COLO668 (cell line): ENCODE results near the gene USP1.
A peak's percentile ranks its signal among the peaks of the same experiment; 100 is the strongest.

Experiments used
- DNase-seq: peaks from one replicate; lab custom pipeline; 2025; ENCODE audit not compliant: unreplicated experiment; lab: John Stamatoyannopoulos, UW

Gene USP1

GRCh38 chr1:62425041-62425440 lies 11.8 kb upstream of the USP1 start:
- DNase-seq = no peak

DNA sequence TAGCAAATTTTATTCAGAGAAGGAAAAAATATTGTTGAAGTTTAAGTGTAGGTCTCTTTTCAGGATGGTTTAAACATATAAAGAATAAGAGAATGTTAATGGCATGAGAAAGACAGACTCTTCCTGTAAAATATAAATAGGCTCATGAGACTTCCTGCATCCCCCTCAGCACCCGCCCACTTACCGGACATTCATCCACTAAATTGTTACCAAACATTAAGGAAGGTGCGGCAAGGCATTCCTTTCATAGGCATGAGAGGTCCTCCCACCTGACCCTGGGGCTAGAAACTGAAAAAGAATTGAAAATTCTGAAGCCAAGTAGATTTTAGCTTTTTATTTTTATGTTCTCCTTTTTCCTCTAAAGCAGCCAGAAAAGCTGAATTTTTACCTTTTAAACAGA lies 10.6 kb upstream of the USP1 start:
- no peak for DNase-seq

GRCh38 chr1:62426794-62427193 lies 10.1 kb upstream of the USP1 start:
- DNase-seq = no peak

GRCh38 chr1:62428351-62428750 lies 8.5 kb upstream of the USP1 start:
- no peak for DNase-seq

- no peak for DNase-seq
These were observed 7.3 kb upstream of the USP1 start for GRCh38 chr1:62429581-62429980.

GRCh38 chr1:62433861-62434617 lies 2.8 kb upstream of the USP1 start:
- DNase-seq = no peak

DNA sequence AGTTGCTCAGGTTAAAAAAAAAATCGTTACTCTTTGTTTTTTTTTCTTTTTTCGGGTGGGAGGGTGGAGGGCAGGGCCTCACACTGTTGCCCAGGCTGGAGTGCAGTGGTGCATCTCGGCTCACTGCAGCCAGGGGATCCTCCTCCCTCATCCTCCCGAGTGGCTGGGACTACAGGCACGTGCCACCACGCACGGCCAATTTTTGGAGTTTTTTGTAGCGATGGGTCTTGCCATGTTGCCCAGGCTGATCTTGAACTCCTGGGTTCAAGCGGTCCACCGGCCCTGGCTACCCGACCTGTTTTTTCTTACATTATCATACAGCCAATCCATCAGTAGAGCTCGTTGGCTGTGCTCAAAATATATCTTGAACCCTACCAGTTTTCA lies 2.2 kb upstream of the USP1 start:
- no peak for DNase-seq

DNA sequence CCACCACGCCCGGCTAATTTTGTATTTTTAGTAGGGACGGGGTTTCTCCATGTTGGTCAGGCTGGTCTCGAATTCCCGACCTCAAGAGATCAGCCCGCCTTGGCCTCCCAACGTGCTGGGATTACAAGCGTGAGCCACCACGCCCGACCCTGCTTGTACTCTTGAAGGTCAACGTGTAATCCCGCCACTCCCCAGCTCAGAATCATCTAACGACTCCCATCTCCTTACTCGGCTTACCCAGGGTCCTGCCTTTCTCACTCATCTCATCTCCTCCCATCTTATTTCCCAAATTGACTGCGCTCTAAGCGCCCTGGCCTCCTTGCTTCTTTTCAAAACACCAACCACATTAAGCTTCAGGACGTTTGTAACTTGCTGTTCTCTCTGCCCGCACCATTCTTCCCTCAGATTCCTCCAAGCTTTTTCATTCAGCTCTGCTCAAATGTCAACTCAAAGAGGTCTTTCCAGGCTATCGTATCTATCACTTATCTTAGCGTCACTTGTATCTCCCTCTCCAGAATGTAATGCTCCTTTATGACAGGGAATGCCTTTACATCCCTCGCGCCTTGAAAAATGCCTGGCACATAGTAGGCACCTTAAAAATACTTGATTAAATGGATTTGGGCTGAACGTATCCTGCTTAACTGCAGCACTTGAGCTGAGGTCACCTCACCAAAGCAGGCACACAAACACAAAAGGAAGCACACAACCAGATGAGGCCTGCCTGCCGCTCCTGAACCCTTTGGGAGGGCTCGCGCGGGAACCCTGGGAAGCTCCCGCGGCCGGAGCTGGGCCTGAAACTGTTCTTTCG lies 1.4 kb upstream of the USP1 start:
- DNase-seq = peak; percentile 92

DNA sequence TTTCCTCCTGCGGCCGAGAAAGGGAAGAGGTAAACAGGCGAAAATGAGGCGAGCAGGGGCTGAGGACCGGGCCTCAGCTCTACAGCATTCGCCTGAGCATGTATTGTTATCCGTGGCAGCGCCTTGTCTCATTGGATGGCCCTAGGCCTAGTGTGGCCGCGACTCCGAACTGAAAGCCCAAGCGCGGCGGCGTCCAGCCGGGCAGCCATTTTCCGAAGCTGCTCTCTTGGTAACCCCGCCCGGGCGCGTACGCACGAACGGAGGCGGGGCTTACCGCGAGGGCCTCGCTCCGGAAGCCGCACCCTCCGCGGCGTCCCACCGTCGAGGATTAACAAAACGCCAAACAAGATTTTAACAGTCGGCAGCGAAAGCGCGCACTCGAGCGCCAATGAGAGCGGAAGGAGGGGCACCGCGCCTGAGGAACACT lies 797 bp upstream of the USP1 start:
- DNase-seq = peak; percentile 100

- peak; percentile 84 for DNase-seq
These were observed 558 bp downstream of the USP1 start for GRCh38 chr1:62437273-62437940.

GRCh38 chr1:62438163-62438562 lies 1.3 kb downstream of the USP1 start:
- no peak for DNase-seq

GRCh38 chr1:62439652-62440371 lies 3.0 kb downstream of the USP1 start:
- DNase-seq = no peak

DNA sequence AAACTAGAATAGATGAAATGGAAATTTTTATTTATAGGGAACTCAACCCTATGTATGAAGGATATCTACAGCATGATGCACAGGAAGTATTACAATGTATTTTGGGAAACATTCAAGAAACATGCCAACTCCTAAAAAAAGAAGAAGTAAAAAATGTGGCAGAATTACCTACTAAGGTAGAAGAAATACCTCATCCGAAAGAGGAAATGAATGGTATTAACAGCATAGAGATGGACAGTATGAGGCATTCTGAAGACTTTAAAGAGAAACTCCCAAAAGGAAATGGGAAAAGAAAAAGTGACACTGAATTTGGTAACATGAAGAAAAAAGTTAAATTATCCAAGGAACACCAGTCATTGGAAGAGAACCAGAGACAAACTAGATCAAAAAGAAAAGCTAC lies 7.9 kb downstream of the USP1 start:
- DNase-seq = no peak

- no peak for DNase-seq
These were observed 11.5 kb downstream of the USP1 start for GRCh38 chr1:62448221-62448933.

DNA sequence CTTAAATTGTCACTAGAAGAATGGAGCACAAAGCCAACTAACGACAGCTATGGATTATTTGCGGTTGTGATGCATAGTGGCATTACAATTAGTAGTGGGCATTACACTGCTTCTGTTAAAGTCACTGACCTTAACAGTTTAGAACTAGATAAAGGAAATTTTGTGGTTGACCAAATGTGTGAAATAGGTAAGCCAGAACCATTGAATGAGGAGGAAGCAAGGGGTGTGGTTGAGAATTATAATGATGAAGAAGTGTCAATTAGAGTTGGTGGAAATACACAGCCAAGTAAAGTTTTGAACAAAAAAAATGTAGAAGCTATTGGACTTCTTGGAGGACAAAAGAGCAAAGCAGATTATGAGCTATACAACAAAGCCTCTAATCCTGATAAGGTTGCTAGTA lies 13.5 kb downstream of the USP1 start:
- DNase-seq = no peak

GRCh38 chr1:62452951-62453350 lies 16.1 kb downstream of the USP1 start:
- no peak for DNase-seq

- no peak for DNase-seq
These were observed 21.1 kb downstream of the USP1 start for GRCh38 chr1:62457955-62458354.

DNA sequence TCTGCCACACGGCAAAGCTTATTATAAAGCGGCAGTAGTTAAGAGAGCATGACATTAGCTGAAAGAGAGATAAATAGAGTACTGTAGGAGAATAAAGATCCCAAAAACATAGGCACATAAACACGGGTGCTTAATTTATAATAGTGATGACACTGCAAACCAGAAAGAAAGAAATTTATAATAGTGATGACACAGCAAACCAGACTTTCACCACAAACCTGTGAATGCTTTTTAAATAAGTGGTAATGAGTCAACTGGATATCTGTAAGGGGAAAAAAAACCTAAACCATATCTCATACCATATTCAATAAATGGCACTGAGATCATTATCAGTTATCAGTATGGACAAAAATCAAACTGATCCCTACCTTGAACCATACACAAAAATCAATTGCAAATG lies 25.5 kb downstream of the USP1 start:
- no peak for DNase-seq

DNA sequence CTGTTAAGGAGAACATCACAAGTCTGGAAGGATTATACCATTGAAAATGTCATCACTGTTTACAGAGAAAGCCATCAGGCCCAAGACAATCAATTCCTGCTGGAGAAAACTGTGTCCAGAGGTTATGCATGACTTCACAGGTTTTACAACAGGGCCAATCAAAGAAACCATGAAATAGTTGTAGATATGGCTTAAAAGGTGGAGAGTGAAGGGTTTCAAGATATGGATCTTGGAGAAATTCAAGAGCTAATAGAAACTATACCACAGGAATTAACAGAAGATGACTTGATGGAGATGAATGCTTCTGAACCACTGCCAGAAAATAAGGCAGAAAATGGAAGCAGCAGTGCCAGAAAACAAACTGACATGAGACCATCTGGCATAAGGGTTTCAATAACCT lies 30.2 kb downstream of the USP1 start:
- no peak for DNase-seq

- no peak for DNase-seq
These were observed 39.8 kb downstream of the USP1 start for GRCh38 chr1:62476525-62477219.
